Measurements from ENCODE around the gene SLC22A6.
"Not testable (repeated sequence)": the region's sequence is repeated elsewhere in the genome, so short reads cannot be mapped to it uniquely, and the experiment has no call there.

Gene SLC22A6

GRCh38 chr11:62983536-62984199, 1.1 kb downstream of the SLC22A6 start:
- no peak for DNase-seq

GRCh38 chr11:62981743-62982142, 3.0 kb downstream of the SLC22A6 start:
- peak; percentile 12 for DNase-seq

GRCh38 chr11:62980133-62980760, 4.5 kb downstream of the SLC22A6 start:
- DNase-seq = peak; percentile 46

- DNase-seq = peak; percentile 20
Observed at GRCh38 chr11:62976109-62976508, 8.7 kb downstream of the SLC22A6 start.

- peak; percentile 71 for DNase-seq
Observed at GRCh38 chr11:62974848-62975522, 9.8 kb downstream of the SLC22A6 start.

GRCh38 chr11:62965574-62965973, 19.2 kb downstream of the SLC22A6 start:
- DNase-seq = no peak

GRCh38 chr11:62962391-62962790, 22.4 kb downstream of the SLC22A6 start:
- no peak for DNase-seq

- DNase-seq = no peak
Observed at GRCh38 chr11:62961017-62961570, 23.7 kb downstream of the SLC22A6 start.

- no peak for DNase-seq
Observed at GRCh38 chr11:62959422-62959980, 25.3 kb downstream of the SLC22A6 start.

- DNase-seq = no peak
Observed at GRCh38 chr11:62958547-62959421, 26.0 kb downstream of the SLC22A6 start.

- no peak for DNase-seq
Observed at GRCh38 chr11:62957147-62957546, 27.6 kb downstream of the SLC22A6 start.

GRCh38 chr11:62954478-62954877, 30.3 kb downstream of the SLC22A6 start:
- no peak for DNase-seq

- no peak for DNase-seq
Observed at GRCh38 chr11:62953811-62954210, 31.0 kb downstream of the SLC22A6 start.

GRCh38 chr11:62948765-62949320, 35.9 kb downstream of the SLC22A6 start:
- DNase-seq = no peak

GRCh38 chr11:62945538-62945937, 39.2 kb downstream of the SLC22A6 start:
- DNase-seq = not testable (repeated sequence)

- not testable (repeated sequence) for DNase-seq
Observed at GRCh38 chr11:62937528-62937927, 47.2 kb downstream of the SLC22A6 start.

- no peak for DNase-seq
Observed at GRCh38 chr11:62934496-62934785, 50.3 kb downstream of the SLC22A6 start.

GRCh38 chr11:62933750-62934495, 50.8 kb downstream of the SLC22A6 start:
- DNase-seq = no peak

GRCh38 chr11:62933285-62933684, 51.5 kb downstream of the SLC22A6 start:
- no peak for DNase-seq

GRCh38 chr11:62931499-62932278, 53.1 kb downstream of the SLC22A6 start:
- no peak for DNase-seq

GRCh38 chr11:62930666-62931065, 54.1 kb downstream of the SLC22A6 start:
- DNase-seq = no peak
